Measurements from ENCODE around the gene CXCL11.
"Not testable (repeated sequence)": the region's sequence is repeated elsewhere in the genome, so short reads cannot be mapped to it uniquely, and the experiment has no call there.

Gene CXCL11

DNA sequence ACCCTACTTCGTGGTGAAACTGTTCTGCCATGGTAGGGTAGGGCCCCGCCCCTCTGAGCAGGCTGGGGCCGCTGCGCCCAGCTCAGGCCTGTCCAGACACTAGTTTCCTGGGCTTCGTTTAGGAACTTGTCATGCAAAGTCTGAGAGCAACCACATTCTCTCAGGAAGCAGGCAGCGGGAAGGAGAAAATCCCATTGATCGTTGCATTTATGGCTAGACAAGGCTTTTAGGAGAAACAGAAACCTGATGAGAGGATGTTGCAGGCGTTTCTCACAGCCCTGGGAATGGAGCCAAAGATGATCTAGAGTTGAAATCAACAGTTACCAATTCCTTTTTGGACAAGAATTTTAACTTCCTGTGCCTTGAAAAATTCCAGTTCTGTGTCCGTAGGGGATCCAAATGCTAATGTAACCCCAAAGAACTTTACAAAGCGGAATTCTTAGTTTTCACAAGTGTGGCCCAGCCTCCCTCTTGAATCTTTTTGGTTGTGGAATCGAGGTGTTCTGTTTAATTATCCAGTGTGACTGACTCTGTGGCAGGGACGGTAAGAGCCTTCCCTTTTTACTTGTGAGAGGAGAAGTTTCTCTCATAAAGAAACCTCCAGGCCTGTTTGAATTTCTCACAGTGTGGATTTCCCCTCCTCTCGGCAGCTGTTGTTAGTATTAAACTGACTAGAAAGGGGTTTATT is 24.0 kb downstream of the CXCL11 start:
- H3K4me3 ChIP-seq (ENCODE audit: low read depth in 1 of 2, low read length in 2 of 2) = peak overlapping the region in 1 of 2 donors; percentile 38
- H3K27ac ChIP-seq (ENCODE audit: low read depth, low read length) = peak overlapping the region; percentile 40
- H3K9ac ChIP-seq (ENCODE audit: low read length) = peak overlapping the region; percentile 21
- no peaks in the 10 kb centered on the region for H3K36me3 ChIP-seq (ENCODE audit: insufficient read depth, low read length)
- H3K27me3 ChIP-seq (ENCODE audit: control insufficient read depth in 1 of 2, insufficient read depth in 2 of 2, low read length in 2 of 2) = no peaks in the 10 kb centered on the region
- H3K4me1 ChIP-seq (ENCODE audit: insufficient read depth, low read length) = peaks cover 10% of the 10 kb centered on the region
- H3K9me3 ChIP-seq (ENCODE audit: low read length) = no peaks in the 10 kb centered on the region

DNA sequence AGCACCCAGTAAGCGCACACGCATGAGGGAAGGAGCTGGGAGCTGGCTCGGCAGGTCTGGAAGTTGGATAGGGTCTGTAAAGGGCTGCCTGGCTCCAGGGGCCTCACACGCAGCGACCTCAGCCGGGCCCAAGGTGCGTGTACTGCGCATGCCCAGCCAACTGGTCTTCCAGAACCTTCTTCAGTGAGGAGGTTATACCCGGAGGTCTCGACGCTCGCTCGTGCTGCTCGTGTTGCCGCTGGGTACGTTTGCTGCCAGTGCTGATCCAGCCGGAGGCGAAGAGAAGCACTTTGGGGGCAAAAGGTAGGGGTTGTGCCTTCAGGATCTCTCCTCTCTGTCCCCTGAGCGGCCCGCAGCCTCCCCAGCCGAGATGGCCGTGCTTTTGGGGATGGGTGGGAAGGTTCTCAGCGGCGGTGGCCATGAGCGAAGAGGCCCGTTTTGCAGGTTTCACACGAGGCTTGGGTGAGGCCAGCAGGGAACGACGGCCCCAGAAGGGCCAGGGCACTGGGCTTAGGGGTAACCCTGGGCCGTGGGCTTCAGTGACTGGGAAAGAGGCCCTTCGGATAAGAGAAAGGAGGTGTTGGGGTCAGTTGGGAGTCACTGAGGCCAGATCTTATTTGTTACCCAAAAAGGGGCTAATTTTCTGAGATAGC is 24.7 kb downstream of the CXCL11 start:
- Histone ChIP-seq H3K27ac (ENCODE audit: low read depth, low read length) (peak overlapping the region; percentile 40), H3K27me3 (ENCODE audit: control insufficient read depth in 1 of 2, insufficient read depth in 2 of 2, low read length in 2 of 2) (no peaks in the 10 kb centered on the region), H3K4me3 (ENCODE audit: low read depth in 1 of 2, low read length in 2 of 2) (peak overlapping the region in 1 of 2 donors; percentile 38), H3K9me3 (ENCODE audit: low read length) (no peaks in the 10 kb centered on the region), H3K36me3 (ENCODE audit: insufficient read depth, low read length) (no peaks in the 10 kb centered on the region), H3K9ac (ENCODE audit: low read length) (no peak overlapping the region), H3K4me1 (ENCODE audit: insufficient read depth, low read length) (peaks cover 10% of the 10 kb centered on the region)

DNA sequence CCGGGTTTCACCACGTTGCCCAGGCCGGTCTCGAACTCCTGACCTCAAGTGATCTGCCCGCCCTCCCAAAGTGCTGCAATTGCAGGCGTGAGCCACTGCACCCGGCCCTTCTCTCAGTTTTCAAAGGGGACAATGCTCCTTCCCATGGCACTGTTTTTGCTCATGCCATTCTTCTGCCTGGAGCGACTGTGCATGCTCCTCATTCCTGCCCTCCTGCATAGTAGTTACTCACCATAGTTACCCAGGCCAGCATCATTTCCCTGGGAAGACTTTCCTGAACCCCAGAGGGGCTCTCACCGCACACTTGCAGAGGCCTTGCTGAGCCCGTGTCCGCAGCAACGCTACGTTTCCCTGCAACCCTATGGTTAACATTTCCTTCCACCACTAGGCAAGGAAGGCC is 25.3 kb downstream of the CXCL11 start:
- H3K27me3 ChIP-seq (ENCODE audit: control insufficient read depth in 1 of 2, insufficient read depth in 2 of 2, low read length in 2 of 2) = no peaks in the 10 kb centered on the region
- no peaks in the 10 kb centered on the region for H3K36me3 ChIP-seq (ENCODE audit: insufficient read depth, low read length)
- no peak overlapping the region for H3K4me3 ChIP-seq (ENCODE audit: low read depth in 1 of 2, low read length in 2 of 2)
- H3K9ac ChIP-seq (ENCODE audit: low read length) = no peak overlapping the region
- peaks cover 10% of the 10 kb centered on the region for H3K4me1 ChIP-seq (ENCODE audit: insufficient read depth, low read length)
- no peak overlapping the region for H3K27ac ChIP-seq (ENCODE audit: low read depth, low read length)
- no peaks in the 10 kb centered on the region for H3K9me3 ChIP-seq (ENCODE audit: low read length)

- no peaks in the 10 kb centered on the region for H3K36me3 ChIP-seq (ENCODE audit: insufficient read depth, low read length)
- H3K27me3 ChIP-seq (ENCODE audit: control insufficient read depth in 1 of 2, insufficient read depth in 2 of 2, low read length in 2 of 2) = no peaks in the 10 kb centered on the region
- H3K4me3 ChIP-seq (ENCODE audit: low read depth in 1 of 2, low read length in 2 of 2) = no peak overlapping the region
- no peak overlapping the region for H3K27ac ChIP-seq (ENCODE audit: low read depth, low read length)
- no peaks in the 10 kb centered on the region for H3K9me3 ChIP-seq (ENCODE audit: low read length)
- peaks cover 10% of the 10 kb centered on the region for H3K4me1 ChIP-seq (ENCODE audit: insufficient read depth, low read length)
- no peak overlapping the region for H3K9ac ChIP-seq (ENCODE audit: low read length)
Observed at GRCh38 chr4:76009311-76009710, 26.6 kb downstream of the CXCL11 start.

DNA sequence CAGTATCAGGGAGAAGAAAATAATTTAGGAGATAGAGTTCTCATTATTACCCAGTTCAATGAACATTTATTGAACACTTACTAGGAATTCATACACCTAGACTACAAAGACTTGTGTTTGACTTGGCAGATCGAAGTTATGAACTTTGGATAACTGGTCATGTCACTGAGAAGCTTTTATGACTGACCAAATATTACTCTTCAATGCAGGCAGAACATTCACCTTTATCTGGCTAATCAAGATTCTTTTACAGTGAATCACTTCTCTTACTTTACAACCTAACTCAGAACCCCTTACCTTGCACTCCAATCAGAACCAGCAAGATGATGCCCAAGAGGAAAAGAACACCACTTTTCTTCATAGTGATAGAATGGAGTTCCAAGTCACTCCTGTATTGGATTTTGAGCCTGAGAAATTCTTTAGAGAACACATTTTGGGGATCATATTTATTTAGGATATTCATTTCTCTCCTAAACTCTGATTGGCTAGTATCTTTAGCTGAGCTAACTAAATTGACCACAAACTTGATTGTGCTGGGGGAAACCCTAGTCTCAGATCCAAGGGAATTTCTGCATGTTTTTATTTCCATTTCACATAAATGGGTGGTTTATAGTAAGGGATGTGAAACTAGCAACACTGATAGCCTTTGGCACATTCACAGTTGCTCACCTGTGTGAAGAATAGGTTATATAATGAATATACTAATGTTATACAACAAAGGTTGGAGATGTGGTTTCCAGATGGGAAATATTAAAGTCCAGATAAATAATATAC is 28.6 kb downstream of the CXCL11 start, which contains the start of gene CXCL9:
TSS of gene CXCL9 (minus strand) at position 421 of the 774 bp plus-strand sequence. CDS start at position 361, 60 bp downstream.
- Histone ChIP-seq H3K36me3 (ENCODE audit: insufficient read depth, low read length) (no peaks in the 10 kb centered on the region), H3K9me3 (ENCODE audit: low read length) (no peaks in the 10 kb centered on the region), H3K4me1 (ENCODE audit: insufficient read depth, low read length) (peaks cover 4% of the 10 kb centered on the region), H3K27me3 (ENCODE audit: control insufficient read depth in 1 of 2, insufficient read depth in 2 of 2, low read length in 2 of 2) (no peaks in the 10 kb centered on the region), H3K27ac (ENCODE audit: low read depth, low read length) (no peak within 1 kb of the TSS), H3K9ac (ENCODE audit: low read length) (no peak within 1 kb of the TSS), H3K4me3 (ENCODE audit: low read depth in 1 of 2, low read length in 2 of 2) (no peak within 1 kb of the TSS)

GRCh38 chr4:76003620-76004019 is 32.2 kb downstream of the CXCL11 start:
- no peaks in the 10 kb centered on the region for H3K4me1 ChIP-seq (ENCODE audit: insufficient read depth, low read length)
- no peak overlapping the region for H3K27ac ChIP-seq (ENCODE audit: low read depth, low read length)
- no peaks in the 10 kb centered on the region for H3K36me3 ChIP-seq (ENCODE audit: insufficient read depth, low read length)
- H3K9ac ChIP-seq (ENCODE audit: low read length) = no peak overlapping the region
- H3K27me3 ChIP-seq (ENCODE audit: control insufficient read depth in 1 of 2, insufficient read depth in 2 of 2, low read length in 2 of 2) = no peaks in the 10 kb centered on the region
- no peak overlapping the region for H3K4me3 ChIP-seq (ENCODE audit: low read depth in 1 of 2, low read length in 2 of 2)
- no peaks in the 10 kb centered on the region for H3K9me3 ChIP-seq (ENCODE audit: low read length)

- Histone ChIP-seq H3K27ac (ENCODE audit: low read depth, low read length) (no peak overlapping the region), H3K36me3 (ENCODE audit: insufficient read depth, low read length) (no peaks in the 10 kb centered on the region), H3K9ac (ENCODE audit: low read length) (no peak overlapping the region), H3K4me1 (ENCODE audit: insufficient read depth, low read length) (no peaks in the 10 kb centered on the region), H3K9me3 (ENCODE audit: low read length) (no peaks in the 10 kb centered on the region), H3K27me3 (ENCODE audit: control insufficient read depth in 1 of 2, insufficient read depth in 2 of 2, low read length in 2 of 2) (no peaks in the 10 kb centered on the region), H3K4me3 (ENCODE audit: low read depth in 1 of 2, low read length in 2 of 2) (no peak overlapping the region)
Observed at GRCh38 chr4:76003035-76003434, 32.8 kb downstream of the CXCL11 start.

GRCh38 chr4:76002176-76002575 is 33.7 kb downstream of the CXCL11 start:
- H3K9me3 ChIP-seq (ENCODE audit: low read length) = no peaks in the 10 kb centered on the region
- no peaks in the 10 kb centered on the region for H3K4me1 ChIP-seq (ENCODE audit: insufficient read depth, low read length)
- H3K36me3 ChIP-seq (ENCODE audit: insufficient read depth, low read length) = no peaks in the 10 kb centered on the region
- no peak overlapping the region for H3K4me3 ChIP-seq (ENCODE audit: low read depth in 1 of 2, low read length in 2 of 2)
- H3K27ac ChIP-seq (ENCODE audit: low read depth, low read length) = no peak overlapping the region
- H3K9ac ChIP-seq (ENCODE audit: low read length) = no peak overlapping the region
- H3K27me3 ChIP-seq (ENCODE audit: control insufficient read depth in 1 of 2, insufficient read depth in 2 of 2, low read length in 2 of 2) = no peaks in the 10 kb centered on the region

- no peaks in the 10 kb centered on the region for H3K27me3 ChIP-seq (ENCODE audit: control insufficient read depth in 1 of 2, insufficient read depth in 2 of 2, low read length in 2 of 2)
- no peaks in the 10 kb centered on the region for H3K9me3 ChIP-seq (ENCODE audit: low read length)
- H3K4me1 ChIP-seq (ENCODE audit: insufficient read depth, low read length) = no peaks in the 10 kb centered on the region
- no peak overlapping the region for H3K9ac ChIP-seq (ENCODE audit: low read length)
- H3K4me3 ChIP-seq (ENCODE audit: low read depth in 1 of 2, low read length in 2 of 2) = no peak overlapping the region
- H3K36me3 ChIP-seq (ENCODE audit: insufficient read depth, low read length) = no peaks in the 10 kb centered on the region
- no peak overlapping the region for H3K27ac ChIP-seq (ENCODE audit: low read depth, low read length)
Observed at GRCh38 chr4:76001700-76002099, 34.2 kb downstream of the CXCL11 start.

DNA sequence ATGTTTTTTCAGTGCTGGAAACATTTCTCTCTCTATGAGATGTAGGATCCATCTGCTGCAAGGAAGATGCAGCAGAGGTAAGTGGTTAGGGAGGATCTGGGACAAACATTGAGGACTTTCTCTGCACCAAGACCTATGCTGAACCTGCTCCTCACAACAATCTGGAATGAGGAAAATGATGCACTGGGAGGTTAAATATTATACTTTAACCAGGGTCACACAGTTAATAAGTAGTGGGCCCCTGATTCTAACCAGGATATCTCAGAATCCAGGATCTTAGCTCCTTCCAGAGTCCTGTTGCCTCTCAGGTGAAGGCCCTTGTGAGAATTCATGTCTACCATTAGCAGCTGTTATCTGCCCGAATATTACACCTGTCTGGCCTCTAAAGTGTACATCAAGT is 35.6 kb downstream of the CXCL11 start:
- no peak overlapping the region for H3K9ac ChIP-seq (ENCODE audit: low read length)
- no peak overlapping the region for H3K4me3 ChIP-seq (ENCODE audit: low read depth in 1 of 2, low read length in 2 of 2)
- no peaks in the 10 kb centered on the region for H3K9me3 ChIP-seq (ENCODE audit: low read length)
- no peaks in the 10 kb centered on the region for H3K4me1 ChIP-seq (ENCODE audit: insufficient read depth, low read length)
- no peak overlapping the region for H3K27ac ChIP-seq (ENCODE audit: low read depth, low read length)
- no peaks in the 10 kb centered on the region for H3K27me3 ChIP-seq (ENCODE audit: control insufficient read depth in 1 of 2, insufficient read depth in 2 of 2, low read length in 2 of 2)
- H3K36me3 ChIP-seq (ENCODE audit: insufficient read depth, low read length) = no peaks in the 10 kb centered on the region

GRCh38 chr4:75998525-75999147 is 37.2 kb downstream of the CXCL11 start:
- H3K9ac ChIP-seq (ENCODE audit: low read length); H3K36me3 ChIP-seq (ENCODE audit: insufficient read depth, low read length); H3K27ac ChIP-seq (ENCODE audit: low read depth, low read length); H3K27me3 ChIP-seq (ENCODE audit: control insufficient read depth in 1 of 2, insufficient read depth in 2 of 2, low read length in 2 of 2); H3K9me3 ChIP-seq (ENCODE audit: low read length); H3K4me1 ChIP-seq (ENCODE audit: insufficient read depth, low read length); H3K4me3 ChIP-seq (ENCODE audit: low read depth in 1 of 2, low read length in 2 of 2): not testable (repeated sequence)

Measured in muscle layer of colon (tissue), 2 donors.